ENCODE data around the gene GABRR3.

The GABRR3 gene

GRCh38 chr3:98035208-98035607 is at the start of gene GABRR3:
TSS of gene GABRR3 (minus strand) at chr3:98035315. CDS start at chr3:98034987, 328 bp downstream.
- H2AFZ ChIP-seq (ENCODE audit: low read length), result no peak within 1 kb of the TSS
- no peaks in the 10 kb centered on the region for H3F3A ChIP-seq (ENCODE audit: insufficient read depth, low read length)
- peaks cover 5% of the 10 kb centered on the region for H3K4me1 ChIP-seq (ENCODE audit: insufficient read depth, low read length, severe bottlenecking)
- no peak within 1 kb of the TSS for H3K4me2 ChIP-seq (ENCODE audit: low read length)
- no peak within 1 kb of the TSS for H3K27ac ChIP-seq (ENCODE audit: low read depth, low read length, poor library complexity, severe bottlenecking)
- H3K9ac ChIP-seq (ENCODE audit: low read length), result no peak within 1 kb of the TSS
- no peak within 1 kb of the TSS for H3K4me3 ChIP-seq (ENCODE audit: low read depth, low read length, poor library complexity, severe bottlenecking)
- H3K9me2 ChIP-seq (ENCODE audit: low read depth, low read length), result no peaks in the 10 kb centered on the region
- no peaks in the 10 kb centered on the region for H3K36me3 ChIP-seq (ENCODE audit: insufficient read depth, low read length)
- H3K79me2 ChIP-seq (ENCODE audit: insufficient read depth, low read length), result no peaks in the 10 kb centered on the region
- H3K9me3 ChIP-seq (ENCODE audit: low read length), result no peaks in the 10 kb centered on the region
- H3K27me3 ChIP-seq (ENCODE audit: insufficient read depth, low read length), result no peaks in the 10 kb centered on the region
- no peaks in the 10 kb centered on the region for H4K20me1 ChIP-seq (ENCODE audit: insufficient read depth, low read length)
- TF ChIP-seq EZH2 (IDR thresholded peaks at IDR 0.05; ENCODE audit: borderline replicate concordance, low read length), result no peak
- TF ChIP-seq, protein P1, sequence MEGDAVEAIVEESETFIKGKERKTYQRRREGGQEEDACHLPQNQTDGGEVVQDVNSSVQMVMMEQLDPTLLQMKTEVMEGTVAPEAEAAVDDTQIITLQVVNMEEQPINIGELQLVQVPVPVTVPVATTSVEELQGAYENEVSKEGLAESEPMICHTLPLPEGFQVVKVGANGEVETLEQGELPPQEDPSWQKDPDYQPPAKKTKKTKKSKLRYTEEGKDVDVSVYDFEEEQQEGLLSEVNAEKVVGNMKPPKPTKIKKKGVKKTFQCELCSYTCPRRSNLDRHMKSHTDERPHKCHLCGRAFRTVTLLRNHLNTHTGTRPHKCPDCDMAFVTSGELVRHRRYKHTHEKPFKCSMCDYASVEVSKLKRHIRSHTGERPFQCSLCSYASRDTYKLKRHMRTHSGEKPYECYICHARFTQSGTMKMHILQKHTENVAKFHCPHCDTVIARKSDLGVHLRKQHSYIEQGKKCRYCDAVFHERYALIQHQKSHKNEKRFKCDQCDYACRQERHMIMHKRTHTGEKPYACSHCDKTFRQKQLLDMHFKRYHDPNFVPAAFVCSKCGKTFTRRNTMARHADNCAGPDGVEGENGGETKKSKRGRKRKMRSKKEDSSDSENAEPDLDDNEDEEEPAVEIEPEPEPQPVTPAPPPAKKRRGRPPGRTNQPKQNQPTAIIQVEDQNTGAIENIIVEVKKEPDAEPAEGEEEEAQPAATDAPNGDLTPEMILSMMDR (IDR thresholded peaks at IDR 0.05; ENCODE audit: low read length), result no peak

GRCh38 chr3:98073486-98073885 is 38.4 kb upstream of the GABRR3 start:
- no peak overlapping the region for H3K27ac ChIP-seq (ENCODE audit: low read depth, low read length, poor library complexity, severe bottlenecking)
- H3K36me3 ChIP-seq (ENCODE audit: insufficient read depth, low read length), result no peaks in the 10 kb centered on the region
- no peak overlapping the region for H3K4me2 ChIP-seq (ENCODE audit: low read length)
- H3K4me1 ChIP-seq (ENCODE audit: insufficient read depth, low read length, severe bottlenecking), result no peaks in the 10 kb centered on the region
- H3K9me3 ChIP-seq (ENCODE audit: low read length), result no peaks in the 10 kb centered on the region
- H3K79me2 ChIP-seq (ENCODE audit: insufficient read depth, low read length), result no peaks in the 10 kb centered on the region
- H3K27me3 ChIP-seq (ENCODE audit: insufficient read depth, low read length), result no peaks in the 10 kb centered on the region
- no peak overlapping the region for H2AFZ ChIP-seq (ENCODE audit: low read length)
- H3F3A ChIP-seq (ENCODE audit: insufficient read depth, low read length), result no peaks in the 10 kb centered on the region
- no peak overlapping the region for H3K4me3 ChIP-seq (ENCODE audit: low read depth, low read length, poor library complexity, severe bottlenecking)
- H3K9ac ChIP-seq (ENCODE audit: low read length), result no peak overlapping the region
- no peaks in the 10 kb centered on the region for H4K20me1 ChIP-seq (ENCODE audit: insufficient read depth, low read length)
- TF ChIP-seq EZH2 (IDR thresholded peaks at IDR 0.05; ENCODE audit: borderline replicate concordance, low read length), result no peak
- TF ChIP-seq, protein P1 (IDR thresholded peaks at IDR 0.05; ENCODE audit: low read length), result no peak
- no peaks in the 10 kb centered on the region for H3K9me2 ChIP-seq (ENCODE audit: low read depth, low read length)

DNA sequence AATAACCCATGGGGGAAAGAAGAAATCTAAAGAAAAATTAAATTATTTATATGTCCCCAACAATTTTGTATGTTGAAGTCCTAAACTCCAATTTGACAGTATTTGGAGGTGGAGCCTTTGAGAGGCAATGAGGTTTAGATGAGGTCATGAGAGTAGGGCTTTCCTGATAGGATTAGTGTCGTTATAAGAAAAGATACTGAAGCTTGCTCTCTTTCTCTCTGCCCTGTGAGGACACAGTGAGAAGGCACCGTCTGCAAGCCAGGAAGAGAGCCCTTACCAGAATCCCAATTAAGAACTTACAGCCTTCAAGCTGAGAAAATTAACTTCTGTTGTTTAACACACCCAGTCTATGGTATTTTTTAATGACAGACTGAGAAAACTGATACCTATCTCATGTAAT is 35.7 kb upstream of the GABRR3 start:
- no peaks in the 10 kb centered on the region for H3K9me2 ChIP-seq (ENCODE audit: low read depth, low read length)
- H3F3A ChIP-seq (ENCODE audit: insufficient read depth, low read length), result no peaks in the 10 kb centered on the region
- no peak overlapping the region for H3K4me2 ChIP-seq (ENCODE audit: low read length)
- no peak overlapping the region for H3K9ac ChIP-seq (ENCODE audit: low read length)
- H3K27ac ChIP-seq (ENCODE audit: low read depth, low read length, poor library complexity, severe bottlenecking), result no peak overlapping the region
- H3K4me1 ChIP-seq (ENCODE audit: insufficient read depth, low read length, severe bottlenecking), result no peaks in the 10 kb centered on the region
- TF ChIP-seq, protein P1 (IDR thresholded peaks at IDR 0.05; ENCODE audit: low read length), result no peak
- TF ChIP-seq EZH2 (IDR thresholded peaks at IDR 0.05; ENCODE audit: borderline replicate concordance, low read length), result no peak
- H3K36me3 ChIP-seq (ENCODE audit: insufficient read depth, low read length), result no peaks in the 10 kb centered on the region
- no peaks in the 10 kb centered on the region for H3K79me2 ChIP-seq (ENCODE audit: insufficient read depth, low read length)
- no peak overlapping the region for H3K4me3 ChIP-seq (ENCODE audit: low read depth, low read length, poor library complexity, severe bottlenecking)
- H4K20me1 ChIP-seq (ENCODE audit: insufficient read depth, low read length), result no peaks in the 10 kb centered on the region
- no peak overlapping the region for H2AFZ ChIP-seq (ENCODE audit: low read length)
- no peaks in the 10 kb centered on the region for H3K27me3 ChIP-seq (ENCODE audit: insufficient read depth, low read length)
- no peaks in the 10 kb centered on the region for H3K9me3 ChIP-seq (ENCODE audit: low read length)
